K562 (cell line): Measurements from ENCODE around the gene PTBP3. TPM values are rescaled to one million over a fixed set of nuclear protein-coding genes. Genes with fewer than 3 reads are reported as not detected.

Experiments used
- ARID2 ChIP-seq: fragments of 450-650 bp; IDR thresholded peaks from 2 replicates; pipeline ENCODE4 v1.6.1; 2017; ENCODE audit warnings: antibody characterized with exemption, mild to moderate bottlenecking
- BACH1 ChIP-seq: fragments of 200-800 bp; sonication (Bioruptor generic); IDR thresholded peaks from 2 replicates; pipeline ENCODE4 v1.6.1; 2016; ENCODE audit warnings: missing genetic modification characterization, missing compliant biosample characterization
- ERF ChIP-seq: fragments of 450-650 bp; formaldehyde crosslinking; IDR thresholded peaks from 2 replicates; pipeline ENCODE4 v1.4.0; 2020; ENCODE audit warnings: mild to moderate bottlenecking, mixed read lengths
- HCFC1 ChIP-seq: IDR thresholded peaks from 2 replicates; pipeline ENCODE4 v1.6.1; 2012; ENCODE audit warnings: low read depth, low read length, improper control_type of control experiment
- NFYB ChIP-seq: IDR thresholded peaks from 2 replicates; pipeline ENCODE4 v1.6.1; 2011; ENCODE audit warnings: mild to moderate bottlenecking, moderate library complexity; ENCODE audit not compliant: insufficient read length; ENCODE audit errors: extremely low read depth
- NKRF ChIP-seq: fragments of 450-650 bp; IDR thresholded peaks from 2 replicates; pipeline ENCODE4 v1.6.1; 2016; ENCODE audit warnings: borderline replicate concordance
- RFX1 ChIP-seq: fragments of 450-650 bp; IDR thresholded peaks from 2 replicates; pipeline ENCODE4 v1.6.1; 2016; ENCODE audit warnings: mild to moderate bottlenecking, moderate library complexity
- RHOXF2B ChIP-seq: fragments of 250-450 bp; sonication (Bioruptor Pico); conservative IDR thresholded peaks from 2 replicates; pipeline ENCODE4 v1.5.1; 2021
- SIN3A ChIP-seq, 2 experiments: fragments of 150-350 bp in 1 of 2; IDR thresholded peaks; 2 replicates each; pipeline ENCODE4 v1.6.1; 2011 to 2016; ENCODE audit warnings: borderline replicate concordance in 2 of 2, low read depth in 2 of 2, low read length in 2 of 2, mild to moderate bottlenecking in 2 of 2, moderate library complexity in 2 of 2; ENCODE audit not compliant: control insufficient read depth in 1 of 2
- TBP ChIP-seq: optimal IDR thresholded peaks from 2 replicates; pipeline ENCODE3; 2011; ENCODE audit warnings: low read depth, low read length, improper control_type of control experiment
- ZNF197 ChIP-seq: fragments of 200-800 bp; sonication (Bioruptor generic); IDR thresholded peaks from 2 replicates; pipeline ENCODE4 v1.6.1; 2016; ENCODE audit warnings: low read depth, missing genetic modification characterization, missing compliant biosample characterization
- ZNF318 ChIP-seq, 2 experiments: fragments of 450-650 bp; IDR thresholded peaks; 2 replicates each; pipeline ENCODE4 v1.6.1; 2016; ENCODE audit warnings: mild to moderate bottlenecking in 2 of 2, borderline replicate concordance in 1 of 2, low read depth in 1 of 2, moderate library complexity in 1 of 2
- ZNF518B ChIP-seq: fragments of 250-450 bp; sonication (Bioruptor Pico); IDR thresholded peaks from 2 replicates; pipeline ENCODE4 v1.5.0; 2021; ENCODE audit warnings: mild to moderate bottlenecking, moderate library complexity
- polyA plus RNA-seq, 8 experiments: library from polyadenylated mRNA; depleted of rRNA in 4 of 8; stranded (reverse) in 5 of 8; unstranded in 3 of 8; fragments of >200 nt; fragmentation: Nextera tagmentation in 2 of 8; fragmentation: Illumina TruSeq in 1 of 8; extraction: Ambion mirVana in 2 of 8; extraction: Trizol in 1 of 8; gene quantifications; 2 replicates each; pipeline versions ENCODE4 v1.2.1 to v1.2.3, GENCODE V29; 2011 to 2014; ENCODE audit warnings: inconsistent platforms in 1 of 8, missing spikeins in 1 of 8
- total RNA-seq, 7 experiments: library from RNA; depleted of rRNA in 6 of 7; stranded (reverse); fragments of >200 nt in 6 of 7; fragmentation: Illumina TruSeq in 2 of 7; extraction: Trizol in 2 of 7; gene quantifications; 2 replicates each; pipeline versions ENCODE4 v1.2.1 to v1.2.3, GENCODE V29; 2011 to 2021; ENCODE audit warnings: low replicate concordance in 1 of 7

PTBP3 gene
- total and polyA plus RNA-seq, 9 of the 15 experiments (the other 6 are each of a cell fraction or from before 2014, with no cell fraction given) = 22.4 to 132 (median 68.0) TPM

- TF ChIP-seq ZNF318 (IDR thresholded peaks at IDR 0.05; ENCODE audit: borderline replicate concordance in 1 of 2, low read depth in 1 of 2) = no peak
- no peak for TF ChIP-seq ZNF518B (CRISPR knock-in tag)
- no peak for TF ChIP-seq SIN3A (IDR thresholded peaks at IDR 0.05; ENCODE audit: borderline replicate concordance in 2 of 2, control insufficient read depth in 1 of 2, low read depth in 2 of 2, low read length in 2 of 2)
- TF ChIP-seq NFYB = no peak
- no peak for TF ChIP-seq HCFC1
- TF ChIP-seq BACH1 (tag) = no peak
- TF ChIP-seq RHOXF2B (CRISPR knock-in tag) = no peak
- no peak for TF ChIP-seq ZNF197 (CRISPR knock-in tag)
- TF ChIP-seq TBP = no peak
- TF ChIP-seq RFX1 = no peak
- TF ChIP-seq ERF (CRISPR knock-in tag) = no peak; the same call in 1 of the 2 replicates
- no peak for TF ChIP-seq ARID2
- TF ChIP-seq NKRF = no peak
Measured at GRCh38 chr9:112173489-112174221, 159.8 kb downstream of the PTBP3 start (continued).
